Esophagus muscularis mucosa (tissue), 4 donors: ENCODE measurements around the gene PGAM1.

Experiments used
- CTCF ChIP-seq, 3 experiments: fragments of 200-600 bp in 2 of 3; fragments of 450-650 bp in 1 of 3; sonication (generic) in 2 of 3; IDR thresholded peaks; one replicate each; pipeline ENCODE4 v1.5.1; 2017 to 2019; ENCODE audit warnings: antibody characterized with exemption in 3 of 3, mild to moderate bottlenecking in 2 of 3, moderate library complexity in 1 of 3
- EP300 ChIP-seq: sonication (generic); formaldehyde crosslinking; IDR thresholded peaks from one replicate; pipeline ENCODE4 v1.6.1; 2017; ENCODE audit warnings: antibody characterized with exemption
- POLR2A ChIP-seq: fragments of 450-650 bp; IDR thresholded peaks from one replicate; pipeline ENCODE4 v1.6.1; 2017; ENCODE audit warnings: antibody characterized with exemption, moderate library complexity, mild to moderate bottlenecking, low read depth
- POLR2AphosphoS5 ChIP-seq, 2 donors: sonication (generic); formaldehyde crosslinking; IDR thresholded peaks; one replicate each; pipeline ENCODE4 v1.6.1; 2017; ENCODE audit warnings: antibody characterized with exemption in 2 of 2

DNA sequence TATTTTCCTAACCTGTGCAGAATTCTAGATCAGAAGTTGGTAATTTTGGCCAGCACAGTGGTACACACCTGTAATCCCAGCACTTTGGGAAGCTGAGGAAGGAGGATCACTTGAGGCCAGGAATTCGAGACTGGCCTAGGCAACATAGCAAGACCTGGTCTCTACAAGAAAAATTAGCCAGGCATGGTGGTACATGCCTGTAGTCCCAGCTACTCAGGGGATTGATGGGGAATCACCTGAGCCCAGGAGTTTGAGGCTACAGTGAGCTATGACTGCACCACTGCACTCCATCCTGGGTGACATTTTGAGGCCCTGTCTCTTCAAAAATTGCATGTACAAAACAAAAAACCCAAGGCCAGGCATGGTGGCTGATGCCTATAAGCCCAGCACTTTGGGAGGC is 8.6 kb downstream of the PGAM1 start:
- TF ChIP-seq CTCF (IDR thresholded peaks at IDR 0.05) = no peak
- no peak for TF ChIP-seq POLR2AphosphoS5 (IDR thresholded peaks at IDR 0.05)
- no peak for TF ChIP-seq POLR2A
- no peak for TF ChIP-seq EP300
